ENCODE data around the gene RHOBTB1.
"Not testable (repeated sequence)": the region's sequence is repeated elsewhere in the genome, so short reads cannot be mapped to it uniquely, and the experiment has no call there.

Gene RHOBTB1

GRCh38 chr10:60862517-60862916 is 81.5 kb downstream of the RHOBTB1 start:
- DNase-seq = no peak

- DNase-seq = no peak
Measured at GRCh38 chr10:60856405-60856804, 87.6 kb downstream of the RHOBTB1 start.

GRCh38 chr10:60853637-60854036 is 90.3 kb downstream of the RHOBTB1 start:
- DNase-seq = no peak

- no peak for DNase-seq
Measured at GRCh38 chr10:60853107-60853506, 90.9 kb downstream of the RHOBTB1 start.

GRCh38 chr10:60849740-60850139 is 94.2 kb downstream of the RHOBTB1 start:
- no peak for DNase-seq

- DNase-seq = no peak
Measured at GRCh38 chr10:60849217-60849616, 94.8 kb downstream of the RHOBTB1 start.

- no peak for DNase-seq
Measured at GRCh38 chr10:60848680-60849079, 95.3 kb downstream of the RHOBTB1 start.

GRCh38 chr10:60848126-60848525 is 95.9 kb downstream of the RHOBTB1 start:
- no peak for DNase-seq

GRCh38 chr10:60846173-60846572 is 97.8 kb downstream of the RHOBTB1 start:
- no peak for DNase-seq

GRCh38 chr10:60845038-60845437 is 98.9 kb downstream of the RHOBTB1 start:
- no peak for DNase-seq

GRCh38 chr10:60842694-60843093 is 101.3 kb downstream of the RHOBTB1 start:
- DNase-seq = no peak

- DNase-seq = not testable (repeated sequence)
Measured at GRCh38 chr10:60841227-60841626, 102.8 kb downstream of the RHOBTB1 start.

GRCh38 chr10:60835049-60835448 is 108.9 kb downstream of the RHOBTB1 start:
- no peak for DNase-seq

GRCh38 chr10:60834401-60834800 is 109.6 kb downstream of the RHOBTB1 start:
- no peak for DNase-seq

- not testable (repeated sequence) for DNase-seq
Measured at GRCh38 chr10:60832136-60832535, 111.8 kb downstream of the RHOBTB1 start.

- DNase-seq = no peak
Measured at GRCh38 chr10:60828489-60828852, 115.5 kb downstream of the RHOBTB1 start.

- no peak for DNase-seq
Measured at GRCh38 chr10:60827791-60828488, 116.0 kb downstream of the RHOBTB1 start.

- DNase-seq = no peak
Measured at GRCh38 chr10:60825520-60825919, 118.5 kb downstream of the RHOBTB1 start.

GRCh38 chr10:60823324-60823723 is 120.7 kb downstream of the RHOBTB1 start:
- DNase-seq = no peak

- DNase-seq = no peak
Measured at GRCh38 chr10:60822809-60823208, 121.2 kb downstream of the RHOBTB1 start.

- no peak for DNase-seq
Measured at GRCh38 chr10:60821656-60822055, 122.3 kb downstream of the RHOBTB1 start.

- no peak for DNase-seq
Measured at GRCh38 chr10:60820093-60820754, 123.8 kb downstream of the RHOBTB1 start.
